ENCODE results near the gene CCSER2.
A peak's percentile ranks its signal among the peaks of the same experiment; 100 is the strongest.
"Not testable (repeated sequence)": the region's sequence is repeated elsewhere in the genome, so short reads cannot be mapped to it uniquely, and the experiment has no call there.

Gene CCSER2

DNA sequence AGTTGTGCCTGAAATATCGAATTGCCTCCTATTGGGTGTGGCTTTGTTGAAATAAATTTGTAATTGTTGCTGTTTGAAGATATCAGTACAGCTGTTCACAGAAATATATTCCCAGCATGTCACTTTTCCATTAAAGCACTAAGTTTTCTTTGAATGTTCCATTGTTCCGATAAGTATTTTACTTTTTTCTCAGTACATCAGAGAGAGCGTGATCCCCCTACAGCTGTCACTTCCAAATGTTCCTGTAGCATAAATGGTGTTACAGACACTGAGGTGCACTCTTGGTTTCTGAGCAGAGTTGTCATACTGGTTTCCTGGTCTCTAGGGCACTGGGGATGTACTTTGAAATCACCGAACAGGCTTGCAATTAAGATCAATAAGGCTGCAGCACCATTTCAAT is 189.2 kb downstream of the CCSER2 start:
- no peak for DNase-seq (ENCODE audit: extremely low read depth in 1 of 2, low read depth in 1 of 2)

DNA sequence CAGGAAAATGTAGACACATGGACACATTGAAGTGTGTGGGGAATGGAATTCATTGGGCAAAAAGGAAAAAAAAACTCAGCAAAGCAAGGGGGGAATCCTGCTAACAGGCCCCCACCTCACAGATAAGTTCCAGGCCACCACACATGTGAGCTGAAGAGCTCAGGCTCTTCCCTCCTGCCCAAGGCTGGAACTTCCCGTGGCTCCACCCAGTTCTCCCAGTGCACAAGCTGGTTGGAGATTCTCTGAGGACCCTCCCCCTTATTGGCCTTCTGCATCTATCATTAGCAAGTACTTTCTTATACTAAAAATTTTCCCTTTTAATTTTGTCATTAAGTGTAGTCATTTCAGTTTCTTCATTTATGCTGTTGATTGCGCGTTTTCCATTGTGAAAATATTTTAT is 190.8 kb downstream of the CCSER2 start:
- DNase-seq (ENCODE audit: extremely low read depth in 1 of 2, low read depth in 1 of 2), result no peak

DNA sequence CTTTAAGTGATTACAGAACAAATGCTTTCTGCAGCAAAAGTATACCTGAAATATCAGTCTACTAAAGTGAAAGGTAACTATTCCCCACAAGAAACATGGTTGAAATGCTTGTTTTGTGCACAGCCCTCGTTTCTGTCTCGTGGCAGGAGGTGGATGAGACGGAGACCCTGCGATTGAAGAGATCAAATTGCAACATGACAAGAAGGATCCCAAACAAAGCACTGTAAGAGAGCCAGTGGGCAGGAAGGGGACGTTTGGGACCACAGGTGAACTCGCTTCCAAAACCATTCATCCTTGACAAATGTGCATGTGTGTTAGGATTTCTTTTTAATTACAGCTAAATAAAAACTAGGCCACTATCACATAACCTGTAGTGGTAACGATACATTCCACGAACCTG is 192.6 kb downstream of the CCSER2 start:
- no peak for DNase-seq (ENCODE audit: extremely low read depth in 1 of 2, low read depth in 1 of 2)

DNA sequence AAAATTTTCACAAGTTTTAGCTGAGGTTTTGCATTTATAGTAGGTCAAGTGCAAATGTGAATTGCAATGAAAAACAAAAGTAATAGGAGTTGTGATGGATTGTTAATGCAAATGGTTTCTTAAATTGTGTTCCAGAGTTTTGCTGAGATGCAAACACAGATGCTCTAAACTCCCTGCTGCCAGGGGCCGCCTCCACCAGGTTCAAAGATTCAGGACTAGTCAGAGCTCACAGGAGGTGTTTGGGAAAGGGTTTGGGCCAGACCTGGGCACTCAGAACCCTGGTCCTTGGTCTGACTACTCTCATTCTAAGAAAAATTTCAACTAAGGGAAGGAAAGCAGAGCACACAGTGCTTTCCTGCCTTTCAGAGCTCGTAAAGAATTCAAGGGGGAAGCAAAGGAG is 193.1 kb downstream of the CCSER2 start:
- no peak for DNase-seq (ENCODE audit: extremely low read depth in 1 of 2, low read depth in 1 of 2)

DNA sequence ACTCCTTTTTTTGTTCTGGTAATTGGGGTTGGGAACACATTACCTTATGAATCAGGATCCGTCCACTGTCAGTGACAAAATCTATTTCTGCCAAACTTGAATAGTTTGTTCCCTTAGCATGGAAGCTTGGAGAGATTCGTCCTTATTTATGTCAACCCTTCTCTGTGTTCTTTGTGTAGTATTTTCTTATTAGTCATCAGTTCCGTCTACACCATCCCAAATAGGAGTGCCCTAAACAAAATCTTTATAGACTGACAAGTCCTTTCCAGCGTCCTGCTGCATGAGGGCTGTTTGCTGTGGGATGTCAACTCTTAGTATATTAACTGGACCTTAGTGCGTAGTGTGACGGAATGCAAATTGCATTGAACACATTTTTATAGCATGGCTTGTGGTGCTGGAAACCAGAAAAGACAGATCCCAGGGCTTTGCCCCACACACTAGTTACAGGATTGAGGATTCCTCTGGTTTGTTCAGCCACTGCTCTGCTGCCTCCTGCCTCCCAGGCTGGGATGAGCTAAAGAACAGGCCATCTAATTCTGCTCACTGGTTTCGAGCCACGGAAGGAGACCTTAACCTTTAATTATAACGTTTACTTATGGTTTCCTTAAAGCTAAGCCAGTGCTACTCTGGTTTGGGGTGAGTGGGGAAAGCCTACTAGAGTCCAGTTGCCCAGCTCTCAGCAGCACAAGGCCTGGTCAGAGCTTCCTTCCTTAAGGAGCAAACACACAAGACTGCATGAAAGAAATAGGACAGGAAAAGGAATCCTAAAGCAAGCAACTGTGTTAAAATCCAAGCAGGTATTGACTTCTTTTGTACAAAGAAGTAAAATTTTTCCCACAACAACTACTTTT is 194.4 kb downstream of the CCSER2 start:
- no peak for DNase-seq (ENCODE audit: extremely low read depth in 1 of 2, low read depth in 1 of 2)

DNA sequence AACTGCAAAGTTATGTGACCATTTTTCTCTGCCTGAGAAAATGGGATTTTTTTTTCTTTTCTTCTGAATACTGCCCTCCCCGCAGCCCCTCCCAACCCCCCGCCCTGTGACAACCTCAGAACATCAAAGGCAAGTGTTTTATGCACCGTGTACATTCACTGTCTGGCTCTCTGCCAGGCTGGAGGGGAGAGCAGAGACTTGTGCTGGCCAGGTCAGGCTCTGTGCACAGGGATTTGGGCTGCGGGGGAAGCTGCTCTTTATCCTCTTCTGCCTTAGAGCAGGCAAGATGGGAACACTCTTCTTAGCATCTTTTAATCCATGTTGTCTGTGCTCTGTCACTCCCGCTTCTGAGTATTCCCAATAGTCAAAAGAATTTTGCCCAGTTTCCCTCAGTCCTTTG is 195.1 kb downstream of the CCSER2 start:
- DNase-seq (ENCODE audit: extremely low read depth in 1 of 2, low read depth in 1 of 2), result no peak

DNA sequence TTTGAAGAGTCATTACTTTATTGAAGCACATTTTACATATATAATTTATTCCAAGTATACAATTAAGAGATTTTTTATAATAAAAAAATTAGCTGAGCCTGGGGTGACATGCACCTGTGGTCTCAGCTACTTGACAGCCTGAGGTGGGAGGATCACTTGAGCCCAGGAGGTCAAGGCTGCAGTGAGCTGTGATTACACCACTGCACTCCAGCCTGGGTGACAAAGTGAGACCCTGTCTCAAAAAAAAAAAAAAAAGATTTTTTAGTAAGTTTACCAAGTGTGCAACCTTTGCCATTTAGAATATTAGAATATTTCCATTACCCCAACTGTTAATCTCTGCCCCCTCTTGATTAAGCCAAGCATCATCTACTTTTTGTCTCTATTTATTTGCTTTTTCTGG is 196.0 kb downstream of the CCSER2 start:
- DNase-seq (ENCODE audit: extremely low read depth in 1 of 2, low read depth in 1 of 2), result no peak

DNA sequence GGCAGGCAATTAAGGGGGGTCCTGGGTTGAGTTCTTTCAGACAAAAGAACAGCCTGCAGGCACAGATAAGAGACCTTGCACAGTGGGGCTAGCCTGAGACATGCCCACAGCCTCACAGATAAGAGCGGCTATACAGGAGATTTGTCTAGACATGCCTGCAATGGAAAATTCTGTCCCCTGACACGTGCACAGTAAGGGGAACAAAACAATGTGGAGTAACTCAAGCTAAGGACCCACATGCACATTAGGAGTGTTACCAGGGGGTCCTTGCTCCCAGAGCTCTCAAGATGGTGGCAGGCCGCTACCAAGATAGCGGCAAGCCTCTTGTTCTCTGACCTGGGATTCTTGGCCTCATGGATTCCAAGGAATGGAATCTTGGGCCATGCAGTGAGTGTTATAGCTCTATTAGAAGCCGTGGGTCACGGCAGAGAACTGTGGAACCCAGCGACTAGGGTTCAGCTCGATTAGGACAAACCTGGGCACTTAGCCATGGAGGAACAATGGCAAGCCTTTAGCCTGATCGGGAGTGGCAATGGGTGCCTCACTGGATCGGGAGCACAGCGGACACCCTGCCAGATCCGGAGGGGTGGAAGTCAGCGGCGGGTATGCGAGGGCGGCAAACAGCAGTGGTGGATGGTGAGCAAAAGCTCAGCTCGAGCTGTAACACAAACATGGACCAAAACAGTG is 196.9 kb downstream of the CCSER2 start:
- DNase-seq (ENCODE audit: extremely low read depth in 1 of 2, low read depth in 1 of 2), result no peak

DNA sequence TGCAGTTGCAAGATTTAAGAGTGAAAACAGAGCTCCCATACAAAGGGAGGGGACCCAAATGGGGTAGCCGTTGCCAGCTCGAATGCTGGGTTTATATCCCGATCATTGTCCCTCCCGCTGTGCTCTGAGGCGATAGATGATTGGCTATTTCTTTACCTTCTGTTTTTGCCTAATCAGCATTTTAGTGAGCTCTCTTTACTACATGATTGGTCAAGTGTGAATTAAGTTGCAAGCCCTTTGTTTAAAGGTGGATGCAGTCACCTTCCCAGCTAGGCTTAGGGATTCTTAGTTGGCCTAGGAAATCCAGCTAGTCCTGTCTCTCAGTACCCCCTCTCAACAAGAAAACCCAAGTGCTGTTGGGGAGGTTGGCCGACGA is 197.4 kb downstream of the CCSER2 start:
- not testable (repeated sequence) for DNase-seq (ENCODE audit: extremely low read depth in 1 of 2, low read depth in 1 of 2)

DNA sequence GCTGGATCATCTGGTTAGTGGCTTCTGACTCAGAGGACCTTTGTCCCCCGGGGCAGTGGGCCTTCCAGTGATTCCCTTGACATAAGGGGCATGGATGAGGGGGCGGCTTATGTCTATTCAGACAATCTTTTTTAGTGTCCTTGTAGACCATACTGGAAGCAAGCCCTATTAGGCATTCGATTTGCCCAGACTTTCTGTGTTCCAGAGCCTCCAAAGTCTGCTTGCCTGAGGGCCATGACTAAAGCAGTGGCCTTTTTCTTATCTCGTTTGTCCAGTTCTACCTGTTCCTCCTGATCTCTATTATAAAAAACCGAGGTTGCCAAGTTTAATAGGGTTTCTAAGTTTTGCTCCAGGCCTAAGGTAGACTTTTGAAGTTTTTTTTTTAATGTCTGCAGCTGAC is 199.0 kb downstream of the CCSER2 start:
- not testable (repeated sequence) for DNase-seq (ENCODE audit: extremely low read depth in 1 of 2, low read depth in 1 of 2)

DNA sequence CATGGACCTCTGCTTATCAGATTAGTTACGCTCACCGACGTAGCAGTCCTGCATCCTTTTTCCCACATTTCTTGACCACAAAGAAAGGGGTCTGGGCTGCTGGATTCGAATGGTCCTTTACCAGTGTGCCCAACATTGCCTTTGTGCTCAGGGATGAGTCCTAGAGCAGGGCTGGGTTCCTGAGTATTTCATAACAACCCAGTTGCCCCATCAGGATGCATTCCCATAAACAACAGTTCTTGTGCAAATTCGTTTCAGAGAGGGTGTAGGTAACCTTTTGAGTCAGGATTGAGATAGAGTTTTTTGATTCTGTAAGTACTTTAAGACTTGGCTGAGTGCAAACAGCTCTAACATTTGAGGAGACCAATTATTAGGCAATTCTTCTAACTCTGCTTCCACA is 200.1 kb downstream of the CCSER2 start:
- DNase-seq (ENCODE audit: extremely low read depth in 1 of 2, low read depth in 1 of 2), result not testable (repeated sequence)

DNA sequence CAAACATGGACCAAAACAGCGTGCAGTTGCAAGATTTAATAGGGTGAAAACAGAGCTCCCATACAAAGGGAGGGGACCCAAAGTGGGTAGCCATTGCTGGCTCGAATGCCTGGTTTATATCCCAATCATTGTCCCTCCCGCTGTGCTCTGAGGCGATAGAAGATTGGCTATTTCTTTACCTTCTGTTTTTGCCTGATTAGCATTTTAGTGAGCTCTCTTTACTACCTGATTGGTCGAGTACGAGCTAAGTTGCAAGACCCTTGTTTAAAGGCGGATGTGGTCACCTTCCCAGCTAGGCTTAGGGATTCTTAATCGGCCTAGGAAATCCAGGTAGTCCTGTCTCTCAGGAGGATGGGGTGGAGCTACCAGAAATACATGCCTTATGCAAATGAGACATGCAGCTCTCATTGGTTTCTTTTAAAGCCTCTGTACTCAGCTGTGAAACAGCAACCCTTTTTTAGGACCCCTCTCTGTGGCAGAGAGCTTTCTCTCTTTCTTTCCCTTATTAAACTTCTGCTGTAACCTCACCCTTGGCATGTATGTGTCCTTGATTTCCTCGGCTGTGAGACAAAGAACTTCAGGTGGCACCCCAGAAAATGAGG is 202.4 kb downstream of the CCSER2 start:
- DNase-seq (ENCODE audit: extremely low read depth in 1 of 2, low read depth in 1 of 2), result no peak

DNA sequence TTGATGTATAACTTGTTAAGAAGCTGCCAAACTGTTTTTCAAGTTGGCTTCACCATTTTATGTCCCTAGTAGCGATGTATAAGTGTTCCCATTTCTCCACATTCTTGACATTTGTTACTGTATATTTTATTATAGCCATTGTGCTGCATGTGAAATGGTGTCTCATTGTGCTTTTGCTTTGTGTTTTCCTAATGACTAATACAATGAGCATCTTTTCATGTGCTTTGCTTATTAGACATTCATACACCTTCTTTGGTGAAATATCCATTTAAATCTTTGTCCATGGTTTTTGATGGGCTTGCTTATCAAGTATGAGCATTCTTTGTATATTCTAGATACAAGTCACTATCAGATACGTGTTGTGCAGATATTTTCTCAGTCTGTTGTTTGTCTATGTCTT is 203.0 kb downstream of the CCSER2 start:
- DNase-seq (ENCODE audit: extremely low read depth in 1 of 2, low read depth in 1 of 2), result no peak

DNA sequence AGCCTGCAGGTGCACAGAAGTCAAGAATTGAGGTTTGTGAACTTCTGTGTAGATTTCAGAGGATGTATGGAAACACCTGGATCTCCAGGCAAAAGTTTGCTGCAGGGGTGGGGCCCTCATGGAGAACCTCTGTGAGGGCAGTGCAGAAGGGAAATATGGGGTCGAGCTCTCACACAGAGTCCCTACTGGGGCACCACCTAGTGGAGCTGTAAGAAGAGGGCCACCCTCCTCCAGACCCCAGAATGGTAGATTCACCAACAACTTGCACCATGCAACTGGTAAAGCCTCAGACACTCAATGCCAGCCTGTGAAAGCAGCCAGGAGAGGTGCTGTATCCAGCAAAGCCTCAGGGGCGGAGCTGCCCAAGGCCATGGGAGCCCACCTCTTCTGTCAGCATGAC is 205.8 kb downstream of the CCSER2 start:
- no peak for DNase-seq (ENCODE audit: extremely low read depth in 1 of 2, low read depth in 1 of 2)

DNA sequence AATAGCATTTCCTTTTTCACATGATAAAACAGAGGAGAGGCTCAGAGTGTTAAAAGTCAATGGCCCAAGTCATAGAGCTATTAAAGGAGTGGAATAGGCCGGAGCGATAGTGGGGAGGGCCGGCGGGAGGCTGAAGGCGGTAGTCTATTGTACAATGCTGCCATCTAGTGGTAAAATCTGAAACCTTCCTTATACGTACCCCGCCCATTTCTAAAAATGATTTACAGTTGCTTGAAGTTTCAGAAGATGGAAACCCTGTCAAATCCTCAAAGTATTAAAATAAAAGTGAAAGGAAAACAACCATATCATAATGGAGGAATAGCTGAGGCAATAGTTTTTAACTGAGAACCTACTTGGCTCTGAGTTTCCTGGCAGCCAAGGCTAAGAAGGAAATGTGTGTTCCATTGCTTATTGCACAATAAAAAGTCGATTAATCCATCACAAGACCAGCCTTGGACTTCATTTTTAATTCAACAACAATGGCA is 209.1 kb downstream of the CCSER2 start:
- no peak for DNase-seq (ENCODE audit: extremely low read depth in 1 of 2, low read depth in 1 of 2)

DNA sequence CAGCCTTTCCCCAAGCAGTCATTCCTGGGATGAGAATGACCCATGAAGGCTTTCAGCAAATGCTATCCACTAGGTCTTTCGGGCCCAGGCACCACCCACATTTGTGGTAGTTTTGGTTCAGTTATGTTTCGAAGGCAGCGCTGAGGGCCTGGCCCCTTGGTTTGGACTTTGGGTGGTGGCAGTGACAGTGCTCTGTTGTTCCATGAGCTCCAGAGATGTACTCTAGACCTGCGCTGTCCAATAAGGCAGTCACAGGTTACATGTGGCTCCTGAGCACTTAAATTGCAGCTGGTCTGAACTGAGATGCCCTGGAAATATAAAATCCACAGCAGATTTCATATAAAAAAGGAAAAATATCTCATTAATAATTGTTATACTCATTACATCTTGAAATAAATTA is 209.6 kb downstream of the CCSER2 start:
- DNase-seq (ENCODE audit: extremely low read depth in 1 of 2, low read depth in 1 of 2), result no peak

DNA sequence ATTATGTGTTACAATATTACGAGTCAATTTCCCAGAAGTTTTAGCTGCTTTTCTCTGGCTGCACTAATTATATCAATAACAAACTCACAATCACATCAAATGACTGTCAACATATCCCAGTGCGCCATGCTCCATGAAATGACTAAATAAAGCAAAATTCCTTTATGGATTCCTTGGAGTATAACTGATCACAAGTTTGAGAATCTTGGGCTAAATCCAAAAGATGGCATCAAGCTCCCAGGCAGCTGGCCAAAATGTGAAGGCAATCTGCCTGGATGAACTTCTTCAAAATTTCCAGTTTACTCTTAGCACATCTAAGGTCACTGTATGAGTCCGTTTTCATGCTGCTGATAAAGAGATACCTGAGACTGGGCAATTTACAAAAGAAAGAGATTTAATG is 210.8 kb downstream of the CCSER2 start:
- DNase-seq (ENCODE audit: extremely low read depth in 1 of 2, low read depth in 1 of 2), result no peak

DNA sequence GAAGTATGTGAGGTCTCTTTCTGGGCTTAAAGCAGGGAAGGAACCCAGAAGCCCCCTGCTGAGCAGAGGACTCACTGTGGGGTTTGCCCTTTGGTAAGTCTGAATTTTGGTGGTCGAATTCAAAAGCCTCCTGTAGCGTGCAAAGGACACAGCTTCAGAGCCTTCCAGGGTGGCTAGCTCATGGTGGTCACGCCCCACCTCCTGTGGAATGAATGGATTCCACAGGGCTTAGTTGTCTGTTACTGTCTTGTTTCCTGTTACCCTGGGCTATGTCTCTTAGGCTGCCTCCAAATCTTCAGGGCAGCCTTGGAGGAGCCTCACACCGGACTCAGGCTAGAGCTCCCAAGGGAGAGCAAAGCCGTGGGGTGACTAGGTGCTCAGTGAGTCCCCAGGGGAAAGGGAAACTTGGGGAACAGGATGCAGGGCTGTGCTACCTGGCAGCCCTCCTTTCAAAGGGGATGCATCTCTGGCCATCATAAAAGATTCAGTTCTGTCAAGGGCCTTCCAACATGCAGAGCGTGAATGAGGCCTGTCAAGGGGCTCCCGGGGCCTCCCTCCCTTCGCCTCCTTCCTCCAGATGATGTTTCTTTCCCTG is 211.7 kb downstream of the CCSER2 start:
- DNase-seq (ENCODE audit: extremely low read depth in 1 of 2, low read depth in 1 of 2), result no peak

DNA sequence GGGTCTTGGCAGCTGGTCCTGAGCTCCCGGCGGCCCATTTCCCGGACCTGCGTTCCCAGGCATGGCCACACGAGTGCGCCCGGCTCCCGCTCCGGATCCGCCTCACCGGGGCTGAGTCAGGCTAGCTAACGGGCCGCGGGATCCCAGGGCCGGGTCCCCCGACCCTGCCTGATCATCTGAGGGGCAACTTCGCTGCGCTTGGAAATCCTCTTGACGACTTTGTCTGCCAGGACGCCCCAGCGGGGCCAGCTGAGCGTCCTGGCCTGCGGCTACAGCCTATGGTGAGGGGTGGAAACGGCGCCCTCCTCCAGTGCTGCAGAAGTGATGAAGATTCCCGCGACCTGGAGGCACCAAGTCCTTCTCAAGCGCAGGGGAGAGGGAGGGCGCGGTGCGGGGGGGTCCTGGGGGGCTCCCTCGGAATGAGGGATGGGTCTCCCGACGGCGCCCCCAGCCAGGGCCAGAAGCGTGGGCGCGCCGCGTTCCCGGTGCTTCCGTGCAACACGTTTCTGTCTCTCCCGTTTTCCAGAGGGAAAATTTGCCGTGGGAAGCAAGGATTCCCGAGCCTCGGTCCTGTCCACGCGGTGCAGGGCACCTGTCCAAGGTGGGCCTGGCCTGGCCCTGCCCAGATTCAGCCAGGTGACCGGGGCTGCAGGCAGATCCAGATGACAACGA is 212.4 kb downstream of the CCSER2 start:
- DNase-seq (ENCODE audit: extremely low read depth in 1 of 2, low read depth in 1 of 2), result peak; percentile 36 to 47

DNA sequence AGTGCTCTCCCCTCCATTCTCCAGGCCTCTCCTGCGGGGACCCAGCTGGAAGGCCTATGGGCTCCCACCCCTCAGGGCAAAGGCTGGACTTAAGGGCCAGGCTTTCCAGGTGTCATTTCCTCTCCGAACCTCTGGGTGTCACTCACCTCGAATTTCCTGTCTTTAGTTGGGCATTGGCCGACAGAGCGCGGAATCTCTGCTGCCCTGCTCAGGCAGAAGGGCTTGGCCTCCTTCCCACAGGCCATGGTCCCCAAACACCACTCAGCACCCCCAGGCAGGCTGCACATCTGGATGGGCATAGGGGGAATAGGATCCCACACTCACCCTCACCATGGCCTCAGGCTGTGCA is 212.9 kb downstream of the CCSER2 start:
- no peak for DNase-seq (ENCODE audit: extremely low read depth in 1 of 2, low read depth in 1 of 2)
